ENCODE results near the gene TMEM221. TPM values are rescaled to one million over a fixed set of nuclear protein-coding genes. Genes with fewer than 3 reads are reported as not detected.

The TMEM221 gene
- total and polyA plus RNA-seq, 9 of the 15 experiments (the other 6 are each of a cell fraction or from before 2014, with no cell fraction given), result 0.06 to 0.35 TPM; not detected in 7

DNA sequence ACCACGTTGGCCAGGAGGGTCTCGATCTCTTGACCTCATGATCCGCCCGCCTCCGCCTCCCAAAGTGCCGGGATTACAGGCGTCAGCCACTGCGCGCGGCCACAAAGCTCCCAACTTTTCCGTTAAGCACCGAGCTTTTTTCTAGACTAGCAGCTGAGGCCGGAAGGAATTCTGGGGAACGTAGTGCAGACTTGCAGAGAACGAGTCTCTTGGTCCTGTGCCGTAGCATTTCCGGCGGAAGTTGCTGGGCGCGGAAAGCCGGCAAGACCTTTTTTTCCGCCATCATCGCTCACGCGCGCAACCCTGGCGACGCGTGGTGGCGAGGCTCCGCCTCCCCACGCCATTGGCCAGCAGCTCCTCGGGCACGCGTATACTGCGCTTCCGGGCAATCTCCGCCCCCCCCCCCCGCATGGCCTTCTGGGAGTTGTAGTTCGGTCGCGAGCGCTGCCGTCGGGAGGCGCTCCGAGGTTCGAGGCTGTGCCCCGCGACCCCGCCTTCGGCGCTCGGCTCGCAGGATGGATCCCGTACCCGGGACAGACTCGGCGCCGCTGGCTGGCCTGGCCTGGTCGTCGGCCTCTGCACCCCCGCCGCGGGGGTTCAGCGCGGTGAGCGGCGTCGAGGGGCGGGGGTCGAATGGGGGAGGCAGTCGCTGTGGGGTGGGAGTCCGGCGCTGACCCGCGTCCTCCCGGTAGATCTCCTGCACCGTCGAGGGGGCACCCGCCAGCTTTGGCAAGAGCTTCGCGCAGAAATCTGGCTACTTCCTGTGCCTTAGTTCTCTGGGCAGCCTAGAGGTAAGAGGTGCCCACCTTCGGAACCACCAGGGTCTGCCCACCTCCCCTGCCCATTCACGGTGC lies 28.6 kb downstream of the TMEM221 start, which contains the start of gene MVB12A:
Gene MVB12A (plus strand): TSS at position 427 of the 854 bp plus-strand sequence. CDS start 89 bp downstream, at position 516.
- Histone ChIP-seq H2AFZ (ENCODE audit: low read depth, low read length) (peak within 1 kb of the TSS; percentile 88), H3K79me2 (ENCODE audit: control insufficient read depth, insufficient read depth, low read length) (peaks cover 6% of the 10 kb centered on the region; the same call in 2 of the 3 replicates), H3K27me3 (ENCODE audit: control insufficient read depth in 2 of 2, insufficient read depth in 2 of 2, low read length in 2 of 2) (no peaks in the 10 kb centered on the region), H3K4me3 (peak within 1 kb of the TSS; percentile 70), H3K4me2 (ENCODE audit: insufficient read depth, low read length) (peak within 1 kb of the TSS; percentile 87), H3K9me3 (replicated peaks; ENCODE audit: control insufficient read depth, insufficient read depth, low read depth, low read length) (no peaks in the 10 kb centered on the region), H3K27ac (ENCODE audit: extremely low read depth, low read depth, low read length) (peak within 1 kb of the TSS; percentile 72), H3K36me3 (ENCODE audit: control insufficient read depth, insufficient read depth, low read length) (peaks cover 8% of the 10 kb centered on the region; the same call in 1 of the 3 replicates), H3K4me1 (replicated peaks in 1 of 2; ENCODE audit: control insufficient read depth in 2 of 2, insufficient read depth in 2 of 2, low read length in 2 of 2) (peaks cover 7 to 26% of the 10 kb centered on the region in 2 experiments; a peak in 3 of 5 replicates), H3K9me1 (ENCODE audit: control insufficient read depth, insufficient read depth, low read length) (no peaks in the 10 kb centered on the region), H3K9ac (ENCODE audit: insufficient read depth in 1 of 2, low read depth in 2 of 2, low read length in 2 of 2) (peak within 1 kb of the TSS; percentile 74 to 95), H4K20me1 (replicated peaks; ENCODE audit: control insufficient read depth, insufficient read depth, low read length) (no peaks in the 10 kb centered on the region)
- ChIA-PET CTCF (ENCODE audit: low intra/inter-chr PET ratio) (interaction anchor here (0.6 to 1.9 kb wide), 2 partner anchors 25 to 92 kb away, joined by 3 to 10 read pairs; partner anchors contain the start of gene CCDC194), POLR2A (interaction anchor here (0.6 to 2.1 kb wide), 17 partner anchors 9 to 441 kb away, joined by 3 to 20 read pairs (median 3); partner anchors contain the start of genes BST2, PGLS and TMEM221)
- BruUV-seq (replicated peaks), result TSS peak; percentile 32
- ATAC-seq (peak; percentile 96), FAIRE-seq (peak; percentile 100), DNase-seq (ENCODE audit: extremely low read depth in 1 of 4, low spot score in 3 of 4) (peak; percentile 97 to 99 (median 98))
- in situ Hi-C loops (cut with MboI) (no loop called here), intact Hi-C loops (cut with micrococcal nuclease) (loop anchor here (1.0 to 2.0 kb wide), 2 partner anchors 15 to 25 kb away; partner anchors contain the start of genes BST2 and CCDC194)
- under 1% methylated on average over 65 of the region's 85 CpGs for WGBS (ENCODE audit: insufficient coverage, low coverage, missing lambda C conversion rate)
- TF ChIP-seq FOS (IDR thresholded peaks at IDR 0.05; ENCODE audit: extremely low read depth, insufficient read length) (peak; percentile 22), XRCC5 (IDR thresholded peaks at IDR 0.05; ENCODE audit: low read depth, low read length) (0 out of 2 replicates have a peak, but pooled peaks have one; percentile 16), BCOR (IDR thresholded peaks at IDR 0.05) (no peak; the same call in 1 of the 2 replicates), C11orf30 (IDR thresholded peaks at IDR 0.05; ENCODE audit: low read depth) (peak; percentile 72), ZNF175 (CRISPR knock-in tag; IDR thresholded peaks at IDR 0.05; ENCODE audit: low read depth) (no peak), SMAD4 (CRISPR knock-in tag; conservative IDR thresholded peaks at IDR 0.05) (0 out of 2 replicates have a peak, but pooled peaks have one; percentile 51), MYC (IDR thresholded peaks at IDR 0.05; ENCODE audit: low read depth, low read length) (peak; percentile 89), MYC (CRISPR knock-in tag; IDR thresholded peaks at IDR 0.05; ENCODE audit: borderline replicate concordance, low read depth) (no peak), CBX3 (IDR thresholded peaks at IDR 0.05; ENCODE audit: borderline replicate concordance in 1 of 2, low read length in 2 of 2) (no peak)
- TF ChIP-seq, protein P1, sequence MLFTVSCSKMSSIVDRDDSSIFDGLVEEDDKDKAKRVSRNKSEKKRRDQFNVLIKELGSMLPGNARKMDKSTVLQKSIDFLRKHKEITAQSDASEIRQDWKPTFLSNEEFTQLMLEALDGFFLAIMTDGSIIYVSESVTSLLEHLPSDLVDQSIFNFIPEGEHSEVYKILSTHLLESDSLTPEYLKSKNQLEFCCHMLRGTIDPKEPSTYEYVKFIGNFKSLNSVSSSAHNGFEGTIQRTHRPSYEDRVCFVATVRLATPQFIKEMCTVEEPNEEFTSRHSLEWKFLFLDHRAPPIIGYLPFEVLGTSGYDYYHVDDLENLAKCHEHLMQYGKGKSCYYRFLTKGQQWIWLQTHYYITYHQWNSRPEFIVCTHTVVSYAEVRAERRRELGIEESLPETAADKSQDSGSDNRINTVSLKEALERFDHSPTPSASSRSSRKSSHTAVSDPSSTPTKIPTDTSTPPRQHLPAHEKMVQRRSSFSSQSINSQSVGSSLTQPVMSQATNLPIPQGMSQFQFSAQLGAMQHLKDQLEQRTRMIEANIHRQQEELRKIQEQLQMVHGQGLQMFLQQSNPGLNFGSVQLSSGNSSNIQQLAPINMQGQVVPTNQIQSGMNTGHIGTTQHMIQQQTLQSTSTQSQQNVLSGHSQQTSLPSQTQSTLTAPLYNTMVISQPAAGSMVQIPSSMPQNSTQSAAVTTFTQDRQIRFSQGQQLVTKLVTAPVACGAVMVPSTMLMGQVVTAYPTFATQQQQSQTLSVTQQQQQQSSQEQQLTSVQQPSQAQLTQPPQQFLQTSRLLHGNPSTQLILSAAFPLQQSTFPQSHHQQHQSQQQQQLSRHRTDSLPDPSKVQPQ (CRISPR knock-in tag; IDR thresholded peaks at IDR 0.05; ENCODE audit: borderline replicate concordance), result 0 out of 2 replicates have a peak, but pooled peaks have one; percentile 32
- TF ChIP-seq, protein P2, sequence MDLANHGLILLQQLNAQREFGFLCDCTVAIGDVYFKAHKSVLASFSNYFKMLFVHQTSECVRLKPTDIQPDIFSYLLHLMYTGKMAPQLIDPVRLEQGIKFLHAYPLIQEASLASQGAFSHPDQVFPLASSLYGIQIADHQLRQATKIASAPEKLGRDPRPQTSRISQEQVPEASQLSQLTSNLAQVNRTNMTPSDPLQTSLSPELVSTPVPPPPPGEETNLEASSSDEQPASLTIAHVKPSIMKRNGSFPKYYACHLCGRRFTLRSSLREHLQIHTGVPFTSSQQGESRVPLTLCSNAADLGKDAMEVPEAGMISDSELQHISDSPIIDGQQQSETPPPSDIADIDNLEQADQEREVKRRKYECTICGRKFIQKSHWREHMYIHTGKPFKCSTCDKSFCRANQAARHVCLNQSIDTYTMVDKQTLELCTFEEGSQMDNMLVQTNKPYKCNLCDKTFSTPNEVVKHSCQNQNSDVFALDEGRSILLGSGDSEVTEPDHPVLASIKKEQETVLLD (IDR thresholded peaks at IDR 0.05), result peak; percentile 33; the same call in 1 of the 2 replicates
- TF ChIP-seq, protein P3, sequence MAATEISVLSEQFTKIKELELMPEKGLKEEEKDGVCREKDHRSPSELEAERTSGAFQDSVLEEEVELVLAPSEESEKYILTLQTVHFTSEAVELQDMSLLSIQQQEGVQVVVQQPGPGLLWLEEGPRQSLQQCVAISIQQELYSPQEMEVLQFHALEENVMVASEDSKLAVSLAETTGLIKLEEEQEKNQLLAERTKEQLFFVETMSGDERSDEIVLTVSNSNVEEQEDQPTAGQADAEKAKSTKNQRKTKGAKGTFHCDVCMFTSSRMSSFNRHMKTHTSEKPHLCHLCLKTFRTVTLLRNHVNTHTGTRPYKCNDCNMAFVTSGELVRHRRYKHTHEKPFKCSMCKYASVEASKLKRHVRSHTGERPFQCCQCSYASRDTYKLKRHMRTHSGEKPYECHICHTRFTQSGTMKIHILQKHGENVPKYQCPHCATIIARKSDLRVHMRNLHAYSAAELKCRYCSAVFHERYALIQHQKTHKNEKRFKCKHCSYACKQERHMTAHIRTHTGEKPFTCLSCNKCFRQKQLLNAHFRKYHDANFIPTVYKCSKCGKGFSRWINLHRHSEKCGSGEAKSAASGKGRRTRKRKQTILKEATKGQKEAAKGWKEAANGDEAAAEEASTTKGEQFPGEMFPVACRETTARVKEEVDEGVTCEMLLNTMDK (IDR thresholded peaks at IDR 0.05; ENCODE audit: borderline replicate concordance, insufficient read depth, low read depth, low read length, poor library complexity, severe bottlenecking), result no peak

Data from K562 (cell line).